SK-N-MC (cell line): ENCODE results near the gene EEF2K.

Source experiments
- EZH2 ChIP-seq: fragments of 200-600 bp; sonication (generic); IDR thresholded peaks from one replicate; pipeline ENCODE4 v1.6.1; 2017; ENCODE audit warnings: antibody characterized with exemption
- POLR2AphosphoS5 ChIP-seq: IDR thresholded peaks from 2 replicates; pipeline ENCODE4 v1.6.1; 2012; ENCODE audit warnings: mild to moderate bottlenecking, low read depth, low read length, borderline replicate concordance

- TF ChIP-seq POLR2AphosphoS5 = no peak
- TF ChIP-seq EZH2 = no peak
These were observed 98.3 kb downstream of the EEF2K start for GRCh38 chr16:22304411-22304810.
